Stimulated activated CD8-positive, alpha-beta memory T cell treated with anti-CD3 and anti-CD28 coated beads, Interleukin-7, amount 100 ng/mL, for 48 hours (primary cell): Measurements from ENCODE around the gene ADAMTS17.
"Not testable (repeated sequence)": the region's sequence is repeated elsewhere in the genome, so short reads cannot be mapped to it uniquely, and the experiment has no call there.

Source experiments
- DNase-seq, 2 donors: peaks; one replicate each; pipeline ENCODE4 v3.0.0-alpha.2; 2020; ENCODE audit warnings: low read depth in 1 of 2; ENCODE audit errors: extremely low read depth in 1 of 2

ADAMTS17 gene

DNA sequence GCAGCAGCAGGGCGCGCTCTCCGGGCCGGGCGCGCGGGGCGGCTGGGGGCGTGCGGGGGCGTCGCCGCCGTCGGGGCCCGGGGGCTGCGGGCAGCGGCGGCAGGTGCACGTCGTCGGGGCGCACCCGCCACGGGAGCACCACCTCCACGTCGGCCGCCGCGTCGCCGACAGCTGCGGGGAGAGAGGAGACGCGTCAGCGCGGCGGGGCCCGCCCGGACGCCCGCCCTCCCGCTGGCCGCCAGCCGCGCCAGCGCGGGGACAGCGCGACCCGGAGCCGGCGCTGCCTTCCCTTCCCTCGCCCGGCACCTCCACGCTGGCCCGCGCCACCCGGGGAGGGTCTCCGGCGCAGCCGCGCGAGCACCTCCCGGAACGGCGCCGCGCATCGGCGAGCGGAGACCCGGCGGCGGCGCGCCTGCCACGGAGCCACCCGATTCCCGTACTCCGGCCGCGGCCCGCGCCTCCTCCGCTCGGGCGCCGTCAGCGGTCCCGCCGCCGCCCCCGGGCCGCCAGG lies 481 bp downstream of the ADAMTS17 start:
- no peak for DNase-seq

DNA sequence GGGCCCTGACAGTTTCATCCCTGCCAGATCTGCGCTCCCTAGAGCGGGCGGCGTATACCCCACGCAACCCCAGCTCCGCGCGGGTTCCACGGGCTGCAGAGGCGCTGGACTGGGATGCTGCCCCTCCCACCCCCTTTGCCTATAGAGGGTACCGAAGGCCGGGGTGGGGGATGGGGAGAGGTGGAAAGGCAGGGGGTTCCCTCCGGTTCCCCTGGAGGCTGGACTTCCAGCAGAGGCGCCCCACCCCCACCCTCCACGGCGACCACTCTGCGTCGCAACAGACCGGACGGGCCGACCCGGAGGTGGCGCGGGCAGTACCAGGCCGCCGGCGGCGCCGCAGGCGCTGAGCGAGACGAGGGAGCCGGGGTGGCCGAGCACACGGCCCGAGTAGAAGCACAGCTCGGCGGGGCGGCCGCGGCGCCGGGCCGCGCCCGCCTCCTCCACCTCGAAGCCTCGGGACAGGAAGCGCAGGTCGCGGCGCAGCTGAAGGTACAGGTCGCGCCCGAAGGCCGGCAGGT lies 995 bp downstream of the ADAMTS17 start:
- no peak for DNase-seq

DNA sequence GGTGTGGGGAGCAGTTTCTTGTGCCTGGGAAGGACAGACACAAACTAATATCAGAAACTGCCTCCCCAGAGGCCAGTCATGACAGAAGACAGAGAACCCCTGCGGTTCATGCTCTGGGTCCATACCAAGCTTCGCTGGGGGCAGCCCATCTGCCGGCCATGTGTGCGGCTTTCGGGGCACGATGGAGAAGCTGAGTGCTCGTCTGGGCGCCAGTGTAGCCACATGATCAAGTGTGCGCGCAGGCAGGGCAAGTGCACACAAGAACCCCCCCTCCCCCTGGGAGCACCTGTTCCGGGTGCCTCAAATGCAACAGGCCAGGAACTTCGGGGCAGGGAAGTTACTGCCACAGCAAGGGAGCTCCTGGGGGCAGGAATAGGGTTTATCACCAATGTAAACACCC lies 1.8 kb downstream of the ADAMTS17 start:
- DNase-seq = no peak

DNA sequence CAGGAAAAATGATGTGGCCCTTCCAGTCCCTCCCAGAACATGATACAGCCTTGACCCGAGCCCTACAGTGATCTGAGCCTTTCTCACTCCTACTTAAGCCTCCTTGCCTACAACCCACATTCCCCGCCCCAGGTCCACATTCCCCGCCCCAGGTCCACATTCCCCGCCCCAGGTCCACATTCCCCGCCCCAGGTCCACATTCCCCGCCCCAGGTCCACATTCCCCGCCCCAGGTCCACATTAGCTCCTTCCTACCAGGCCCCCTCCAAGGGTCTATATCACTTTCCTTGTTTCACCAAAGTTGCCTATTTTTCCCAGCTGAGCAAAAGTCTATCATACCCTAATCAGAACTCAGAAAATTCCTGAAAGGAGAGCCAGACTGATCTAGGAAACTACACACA lies 2.3 kb downstream of the ADAMTS17 start:
- not testable (repeated sequence) for DNase-seq

DNA sequence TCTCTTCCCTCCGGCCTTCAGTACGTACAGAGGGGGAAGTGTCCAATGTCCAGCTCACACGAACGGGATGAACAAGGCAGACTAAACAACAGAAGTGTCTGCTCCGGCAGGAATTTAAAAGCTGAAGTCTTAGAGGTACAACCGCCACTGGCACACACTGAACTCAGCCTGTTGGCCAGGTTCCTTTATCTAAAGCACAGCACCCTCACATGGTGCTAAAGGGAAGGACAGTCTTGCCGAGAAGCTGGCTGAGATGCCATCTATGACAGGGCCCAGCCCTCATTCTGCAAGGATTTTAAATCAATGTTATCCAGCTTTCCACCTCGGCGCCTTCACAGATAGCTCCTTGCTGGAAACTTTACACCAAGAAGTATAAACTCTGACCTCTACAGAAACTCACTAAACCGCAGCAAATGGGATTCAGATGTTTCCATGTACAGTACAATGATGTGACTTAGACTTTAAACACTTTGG lies 2.8 kb downstream of the ADAMTS17 start:
- DNase-seq = peak in 1 of 2 donors; percentile 31

DNA sequence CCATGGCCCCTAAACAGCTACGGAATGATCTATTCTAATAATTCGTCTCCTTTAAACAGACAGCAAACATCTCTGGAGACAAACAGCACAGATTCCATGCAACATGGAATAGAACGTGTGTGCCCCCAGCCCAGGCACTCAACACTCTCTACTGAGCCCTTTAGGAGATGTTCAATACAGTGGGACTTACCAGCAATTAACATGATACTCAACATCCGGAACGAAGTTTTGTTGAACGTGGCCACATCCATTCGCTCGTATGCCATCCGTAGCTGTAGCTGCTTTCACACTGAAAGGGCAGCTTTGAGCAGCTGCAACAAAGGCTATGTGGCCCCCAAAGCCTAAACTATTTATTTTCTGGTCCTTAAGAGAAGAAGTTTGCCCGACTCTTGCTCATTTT lies 3.5 kb downstream of the ADAMTS17 start:
- DNase-seq = no peak

DNA sequence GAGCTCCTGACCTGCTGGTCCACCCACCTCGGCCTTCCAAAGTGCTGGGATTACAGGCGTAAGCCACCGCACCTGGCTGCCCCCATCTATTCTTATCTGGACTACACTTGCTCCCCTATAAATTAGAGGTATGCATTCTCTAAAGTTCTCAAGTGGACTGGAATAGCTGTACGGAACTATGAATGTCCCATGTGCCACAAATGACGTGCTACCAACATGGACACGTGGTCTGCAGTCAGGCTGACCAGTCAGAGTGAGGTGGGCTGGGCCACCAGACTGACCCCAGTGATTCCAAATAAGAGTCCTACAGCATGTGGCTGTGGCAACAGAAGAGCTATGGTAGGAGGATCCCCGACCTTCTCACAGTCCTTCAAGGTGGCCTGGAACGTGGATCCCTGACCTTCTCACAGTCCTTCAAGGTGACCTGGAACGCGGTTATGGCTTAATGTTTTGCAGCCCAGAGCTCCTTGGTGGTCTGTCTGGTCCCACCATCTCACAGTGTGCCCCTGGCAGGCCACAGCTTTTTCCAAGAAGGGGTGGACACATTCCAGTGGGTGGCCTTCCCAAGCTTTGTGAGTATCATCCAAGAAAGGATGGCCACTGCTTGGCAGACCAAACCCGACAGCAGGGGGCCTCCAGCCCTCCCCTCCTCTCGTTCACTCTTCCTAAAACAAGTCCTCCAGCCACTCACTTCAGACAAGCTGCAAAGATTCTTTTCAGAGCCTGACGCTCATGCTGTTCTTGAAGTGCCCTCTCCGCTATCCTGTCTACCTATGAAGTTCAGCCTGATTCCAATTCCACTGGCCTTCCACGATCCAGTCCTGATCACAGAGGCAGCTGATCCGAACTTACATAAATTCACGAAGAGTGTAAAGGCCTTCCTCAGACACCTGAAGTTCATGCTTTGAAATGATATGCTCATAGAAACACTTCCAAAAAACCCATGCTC lies 4.4 kb downstream of the ADAMTS17 start:
- no peak for DNase-seq

DNA sequence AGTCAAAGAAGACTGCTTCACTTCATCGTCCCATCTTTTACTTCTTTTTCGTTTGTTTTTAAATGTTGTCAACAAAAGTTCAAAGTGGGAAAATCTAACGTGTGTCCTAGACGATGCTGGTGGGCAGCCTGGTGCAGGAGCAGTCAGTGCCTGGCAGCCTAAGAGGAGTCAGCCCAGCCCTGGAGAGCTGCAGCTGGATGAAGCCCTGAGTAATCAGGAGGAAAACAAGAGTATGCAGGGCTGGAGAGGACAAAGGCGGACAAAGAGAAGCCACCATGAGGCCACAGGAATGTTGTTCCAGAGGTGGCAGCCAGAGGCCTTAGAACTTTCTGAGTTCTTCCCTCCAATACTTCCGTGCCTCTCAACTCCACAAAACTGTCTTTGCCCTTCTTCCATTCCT lies 5.7 kb downstream of the ADAMTS17 start:
- no peak for DNase-seq

DNA sequence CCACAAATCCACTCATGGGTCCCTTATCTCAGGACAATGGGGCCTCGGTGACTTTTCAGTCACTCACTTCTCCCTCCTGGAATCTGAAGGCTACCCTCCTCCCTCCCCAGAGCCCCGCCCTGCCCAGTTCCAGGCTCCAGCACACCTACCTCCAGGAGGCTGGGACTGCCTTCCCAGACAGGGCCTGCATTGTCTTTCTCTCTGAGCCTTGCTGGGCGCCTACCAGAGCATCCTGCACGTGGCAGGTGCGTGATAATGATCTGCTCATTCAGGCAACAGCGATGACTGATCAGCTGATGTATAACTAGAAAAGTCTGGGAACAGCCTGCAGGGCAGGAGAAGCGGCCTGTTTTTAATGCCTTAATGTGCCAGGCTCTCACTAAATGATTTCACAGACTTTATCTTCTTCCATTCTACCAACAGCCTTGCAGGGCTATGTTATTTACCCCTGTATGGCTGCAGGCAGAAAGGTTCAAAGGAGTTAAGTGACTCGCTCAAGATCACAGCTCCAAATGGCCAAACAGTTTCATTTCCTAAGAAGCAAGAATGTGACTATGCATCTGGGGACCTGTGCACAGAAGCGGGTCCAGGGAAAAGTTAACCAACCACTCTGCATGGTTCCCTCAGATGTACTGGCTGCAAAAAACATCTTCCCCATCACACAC lies 6.3 kb downstream of the ADAMTS17 start:
- no peak for DNase-seq

DNA sequence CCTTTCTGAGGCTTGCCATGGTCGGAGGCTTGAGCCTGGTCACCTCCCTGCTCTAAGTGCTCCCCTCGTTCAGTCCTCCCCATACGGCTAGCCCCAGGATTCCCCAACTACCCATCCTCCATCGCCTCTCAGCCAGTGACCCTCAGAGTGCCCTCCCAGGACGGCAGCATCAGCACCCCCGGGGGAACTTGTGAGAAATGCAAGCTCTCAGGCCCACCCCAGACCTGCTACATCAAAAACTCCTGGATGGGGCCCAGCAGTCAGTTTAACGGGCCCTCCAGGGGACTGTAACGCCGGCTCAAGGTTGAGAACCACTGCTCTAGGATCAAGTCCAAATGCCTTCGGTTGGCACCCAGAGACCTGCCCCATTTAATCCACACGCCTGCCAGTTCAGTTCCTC lies 6.9 kb downstream of the ADAMTS17 start:
- DNase-seq = no peak

DNA sequence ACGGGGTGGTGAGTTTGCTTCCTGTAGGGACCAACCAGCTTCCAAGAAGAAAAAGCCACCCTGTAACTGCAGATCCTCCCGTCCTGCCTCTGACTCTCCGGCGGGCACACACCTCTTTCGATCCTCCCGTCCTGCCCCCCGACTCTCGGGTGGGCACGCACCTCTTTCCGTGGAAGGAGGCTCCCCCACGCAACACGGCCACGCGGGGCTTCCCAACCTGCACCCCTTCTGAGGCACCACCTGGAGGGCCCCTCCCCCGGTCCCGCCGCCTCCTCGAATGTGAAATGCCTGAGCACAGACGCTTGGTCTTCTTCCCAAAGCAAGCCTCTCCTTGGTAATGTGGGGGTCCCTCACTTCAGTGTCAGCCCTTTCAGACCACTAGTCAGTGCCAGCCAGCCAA lies 7.3 kb downstream of the ADAMTS17 start:
- no peak for DNase-seq

DNA sequence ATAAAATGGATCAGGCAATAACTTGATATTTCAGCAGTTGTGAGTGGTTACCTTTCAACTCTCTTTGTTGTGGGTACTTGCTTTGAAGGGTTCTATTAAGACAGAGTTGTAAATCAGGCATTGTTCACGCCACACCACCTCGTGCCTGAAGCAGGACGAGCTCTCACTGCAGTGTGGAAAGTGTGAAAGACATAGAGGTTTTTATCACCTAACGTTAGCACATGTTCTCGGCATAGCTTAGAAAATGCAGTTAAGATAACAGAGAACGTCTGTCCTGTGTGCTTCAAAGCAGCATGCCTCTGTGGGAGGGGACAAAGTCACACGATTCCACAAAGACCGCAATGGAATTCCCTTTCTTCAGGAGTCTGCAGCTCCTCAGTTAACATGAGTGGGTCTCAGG lies 7.8 kb downstream of the ADAMTS17 start:
- DNase-seq = no peak

DNA sequence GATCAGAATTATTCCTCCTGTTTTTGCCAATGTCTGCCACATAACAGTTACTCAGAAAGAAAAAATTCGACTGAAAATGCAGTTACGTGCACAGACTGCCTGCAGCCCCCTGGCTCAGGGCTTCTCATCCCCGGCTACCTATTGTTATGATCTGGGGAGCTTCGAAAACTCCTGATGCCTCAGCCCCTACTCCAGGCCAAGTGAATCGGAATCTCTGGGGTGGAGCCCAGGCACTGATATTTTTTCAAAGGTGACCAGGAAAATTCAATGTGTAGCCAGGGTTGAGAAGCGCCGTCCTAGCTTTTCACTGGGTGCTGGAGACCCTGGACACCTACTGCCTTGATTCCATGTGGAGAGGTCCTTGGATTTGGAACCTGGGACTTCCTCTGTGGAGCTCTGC lies 8.5 kb downstream of the ADAMTS17 start:
- DNase-seq = no peak

DNA sequence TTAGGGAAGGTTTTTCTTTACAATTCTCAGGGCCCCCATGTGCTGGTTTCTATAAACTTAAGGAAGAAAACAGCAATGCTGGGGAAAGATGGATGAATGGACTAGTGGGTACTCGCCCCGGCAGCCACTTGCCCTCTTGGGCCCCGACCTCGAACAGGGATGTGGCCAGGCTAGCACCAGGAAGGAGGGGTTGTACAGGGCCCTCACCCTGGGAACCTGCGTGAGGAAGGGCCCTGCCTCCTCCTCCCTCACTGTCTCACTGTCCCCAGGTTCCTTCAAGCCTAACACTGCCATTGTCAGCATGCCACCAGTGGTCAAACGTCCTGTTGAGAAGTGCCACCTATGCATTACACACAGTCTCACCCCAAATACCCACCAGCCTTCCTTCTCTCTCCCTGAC lies 9.1 kb downstream of the ADAMTS17 start:
- no peak for DNase-seq

DNA sequence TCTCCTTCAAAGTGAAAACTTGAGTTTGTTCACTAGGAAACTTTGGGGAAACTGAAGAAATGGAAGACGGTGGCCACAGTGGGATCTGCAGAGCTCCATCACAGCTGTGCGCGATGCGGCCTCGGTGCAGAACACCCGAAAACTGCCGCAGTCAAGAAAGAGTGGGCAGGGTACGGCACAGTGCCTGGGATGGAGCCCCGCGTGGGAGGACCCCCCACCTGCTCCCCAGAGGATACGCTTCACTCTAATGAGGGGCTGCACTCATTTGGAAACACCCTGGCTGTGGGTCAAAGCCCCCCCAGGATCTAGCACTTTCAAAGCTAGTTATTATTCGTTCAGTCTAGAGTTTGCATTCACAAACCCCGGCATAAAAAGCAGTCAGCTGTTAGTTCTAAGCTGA lies 9.5 kb downstream of the ADAMTS17 start:
- DNase-seq = no peak

DNA sequence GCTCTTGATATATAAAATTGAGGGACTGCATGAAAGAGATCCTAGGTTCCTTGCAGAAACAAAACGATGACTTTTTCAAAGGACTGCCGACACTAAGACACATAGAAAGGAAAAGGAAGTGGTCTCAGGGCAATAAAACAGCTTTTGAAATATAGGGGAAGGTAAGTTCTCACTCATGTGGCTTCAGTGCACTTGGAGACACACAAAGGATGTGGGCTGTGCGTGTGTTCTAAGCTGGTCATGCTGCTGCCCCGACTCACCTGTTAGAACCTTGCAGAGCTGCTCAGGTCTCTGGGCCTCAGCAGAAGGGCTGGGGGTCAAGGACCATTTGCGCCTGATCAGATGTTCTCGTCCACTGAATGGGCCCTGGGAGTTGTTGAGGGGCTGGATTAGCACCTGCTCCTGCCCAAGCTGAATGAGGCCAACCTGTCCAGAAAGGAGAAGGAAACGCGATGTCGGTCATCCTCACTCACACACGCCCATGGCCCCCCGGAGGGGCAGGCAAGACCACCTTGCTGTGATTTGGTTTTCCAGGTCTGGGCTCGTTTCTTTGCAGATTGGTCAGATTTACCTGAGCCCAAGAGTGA lies 11.1 kb downstream of the ADAMTS17 start:
- DNase-seq = no peak

DNA sequence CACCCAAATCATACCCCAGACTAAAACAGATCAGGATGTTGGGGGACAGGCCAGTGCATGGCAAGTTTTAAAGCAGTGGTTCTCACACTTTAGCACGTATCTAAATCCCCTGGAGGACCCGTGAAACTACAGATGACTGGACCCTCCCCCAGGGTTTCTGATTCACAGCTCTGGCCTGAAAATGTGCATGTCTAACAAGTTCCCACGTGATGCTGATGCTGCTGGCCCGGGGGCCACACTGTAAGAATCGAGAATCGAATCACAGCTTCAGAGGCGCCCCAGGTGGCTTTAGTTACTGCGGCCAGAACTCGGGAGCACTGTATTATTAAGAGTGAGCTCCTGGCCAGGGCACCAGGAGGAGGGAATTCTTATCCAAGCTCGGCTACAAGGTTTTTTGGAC lies 11.6 kb downstream of the ADAMTS17 start:
- peak in 1 of 2 donors; percentile 36 for DNase-seq

DNA sequence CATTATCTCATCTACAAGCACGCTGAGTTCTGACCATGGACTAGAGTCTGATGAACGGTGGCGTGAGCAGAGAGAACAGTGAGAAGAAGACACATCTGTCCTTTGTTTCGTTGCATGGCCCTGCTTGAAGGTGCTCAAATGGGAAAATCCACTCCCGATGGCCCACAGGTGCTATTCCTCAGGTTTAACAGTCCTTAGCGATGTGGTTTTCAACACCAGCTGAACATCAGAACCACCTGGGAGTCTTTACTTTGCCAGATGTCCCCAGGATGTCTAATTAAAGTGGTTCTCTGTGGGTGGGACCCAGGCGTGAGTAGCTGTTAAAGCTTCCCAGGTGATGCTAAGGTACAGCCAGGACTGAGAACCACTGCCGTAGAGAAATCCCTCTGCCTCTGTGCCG lies 13.0 kb downstream of the ADAMTS17 start:
- no peak for DNase-seq

DNA sequence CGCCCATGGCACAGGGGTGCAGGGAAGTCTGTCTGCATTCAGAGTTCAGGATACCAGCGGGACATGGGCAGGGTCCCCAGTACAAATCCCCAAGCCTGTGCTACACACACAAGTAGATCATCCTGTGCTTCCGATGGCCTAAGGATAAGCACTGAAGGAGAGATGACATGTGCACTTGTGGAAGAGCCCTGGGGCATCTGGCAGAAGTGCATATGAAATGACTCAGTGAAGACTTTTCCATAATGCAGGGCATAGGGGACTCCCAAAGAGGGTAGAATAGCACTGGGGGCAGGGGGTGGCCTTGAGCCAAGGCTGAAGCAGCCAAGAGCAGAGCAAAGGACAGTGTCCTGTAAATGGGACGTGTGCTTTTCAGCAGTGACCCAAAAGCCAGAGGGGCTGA lies 22.9 kb downstream of the ADAMTS17 start:
- DNase-seq = no peak

DNA sequence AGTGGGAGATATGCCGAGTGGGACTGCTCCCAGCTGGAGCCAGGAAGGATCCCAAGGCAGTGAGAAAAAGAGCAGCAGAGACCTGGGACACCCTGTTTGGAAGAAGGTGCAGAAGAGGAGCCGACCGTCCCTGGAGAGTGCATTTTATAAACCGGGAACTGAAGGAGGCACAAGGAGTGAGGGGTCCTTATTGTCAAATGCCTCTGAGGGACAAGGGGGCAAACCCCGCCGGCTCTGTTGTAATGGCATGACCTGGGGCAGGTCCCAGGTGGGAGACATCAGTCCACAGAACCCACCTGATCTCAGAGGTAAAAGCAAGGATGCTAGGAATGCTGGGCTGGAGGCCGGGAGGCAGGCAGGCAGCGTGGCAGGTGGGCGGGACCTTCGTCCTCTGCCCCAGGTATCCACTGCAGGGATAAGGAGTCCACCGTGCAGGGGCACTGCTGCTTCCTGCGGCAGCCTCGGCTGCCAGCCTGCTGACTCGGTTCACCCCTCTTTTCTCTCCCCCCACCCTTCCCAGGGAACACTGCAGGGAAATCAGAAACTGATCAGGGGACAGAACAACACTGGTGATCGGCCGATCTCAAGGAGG lies 26.9 kb downstream of the ADAMTS17 start:
- DNase-seq = no peak
